ENCODE measurements around the gene SUGP2. TPM values are rescaled to one million over a fixed set of nuclear protein-coding genes. Genes with fewer than 3 reads are reported as not detected.
"Not testable (repeated sequence)": the region's sequence is repeated elsewhere in the genome, so short reads cannot be mapped to it uniquely, and the experiment has no call there.

The SUGP2 gene
- total RNA-seq, 1 donor from 2014 or later: 19.8 TPM

DNA sequence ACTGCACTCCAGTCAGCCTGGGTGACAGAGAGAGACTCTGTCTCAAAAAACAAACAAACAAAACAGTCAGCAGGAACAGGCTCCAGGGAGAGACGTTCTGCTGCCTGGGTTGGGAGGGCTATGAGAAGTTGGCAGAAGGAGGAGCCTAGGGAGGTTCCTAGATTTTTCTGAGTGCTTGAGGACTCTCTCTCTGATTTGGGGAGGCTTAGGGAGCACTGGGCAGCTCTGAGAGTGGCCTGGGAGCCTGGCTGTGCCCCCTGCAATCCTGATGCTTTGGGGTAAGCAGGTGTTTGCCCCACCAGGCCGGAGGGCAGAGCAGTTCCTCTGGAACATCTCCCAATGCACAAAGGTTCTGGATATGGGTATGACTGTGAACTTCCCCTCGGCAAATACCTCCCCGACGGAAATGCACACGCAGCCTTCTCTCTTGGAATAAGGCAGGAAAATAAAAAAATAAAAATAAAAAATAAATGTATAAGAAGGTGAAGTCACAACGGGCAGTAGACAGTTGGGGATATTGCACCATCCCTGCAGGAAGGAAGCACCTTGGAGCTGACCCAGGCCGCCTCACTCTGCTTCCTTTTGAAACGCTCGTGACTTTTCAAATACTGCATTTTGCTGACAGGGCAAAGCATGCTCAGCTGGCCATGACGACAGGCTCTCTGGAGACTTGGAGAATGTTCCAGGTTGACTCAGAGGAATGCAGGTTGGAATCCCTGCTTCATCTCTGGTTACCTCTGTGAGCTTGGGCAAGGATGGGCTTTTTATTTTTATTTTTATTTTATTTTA is 65.8 kb downstream of the SUGP2 start:
- H3K9ac ChIP-seq (ENCODE audit: low read depth in 1 of 3, low read length in 3 of 3): peak overlapping the region in 2 of 3 donors; percentile 6 to 60
- peaks cover 3 to 4% (median 3%) of the 10 kb centered on the region in 3 donors for H3K4me1 ChIP-seq (ENCODE audit: control insufficient read depth in 3 of 3, insufficient read depth in 3 of 3, low read length in 3 of 3)
- no peaks in the 10 kb centered on the region for H3K36me3 ChIP-seq (ENCODE audit: control insufficient read depth in 3 of 3, insufficient read depth in 3 of 3, low read length in 3 of 3)
- no peaks in the 10 kb centered on the region for H3K9me3 ChIP-seq (ENCODE audit: control insufficient read depth in 3 of 3, low read length in 3 of 3)
- H3K27me3 ChIP-seq (ENCODE audit: control insufficient read depth in 3 of 3, insufficient read depth in 3 of 3, low read length in 3 of 3): peaks cover 0 to 12% (median 10%) of the 10 kb centered on the region in 3 donors
- no peak overlapping the region for H3K4me3 ChIP-seq (ENCODE audit: low read length in 3 of 3)
- H3K27ac ChIP-seq (ENCODE audit: low read depth, low read length): peak overlapping the region; percentile 51

DNA sequence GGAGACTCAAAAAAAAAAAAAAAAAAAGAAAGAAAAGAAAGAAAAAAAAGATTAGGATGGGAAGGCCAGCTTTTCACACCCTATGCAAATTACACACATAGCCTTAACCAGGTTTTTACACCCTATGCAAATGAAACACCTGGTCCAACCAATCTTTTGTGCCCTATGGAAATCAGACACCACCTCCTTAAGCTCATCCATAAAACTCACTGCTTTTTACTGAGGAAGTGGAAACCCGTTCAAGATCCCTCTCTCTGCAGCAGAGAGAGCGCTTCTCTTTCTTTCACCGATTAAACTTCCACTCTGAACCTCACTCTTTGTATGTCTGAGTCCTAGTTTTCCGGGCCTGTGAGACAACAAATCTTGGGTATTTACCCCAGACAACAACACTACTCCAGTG is 67.0 kb downstream of the SUGP2 start:
- no peak overlapping the region for H3K4me3 ChIP-seq (ENCODE audit: low read length in 3 of 3)
- no peaks in the 10 kb centered on the region for H3K9me3 ChIP-seq (ENCODE audit: control insufficient read depth in 3 of 3, low read length in 3 of 3)
- H3K36me3 ChIP-seq (ENCODE audit: control insufficient read depth in 3 of 3, insufficient read depth in 3 of 3, low read length in 3 of 3): no peaks in the 10 kb centered on the region
- H3K27me3 ChIP-seq (ENCODE audit: control insufficient read depth in 3 of 3, insufficient read depth in 3 of 3, low read length in 3 of 3): peaks cover 9 to 23% (median 21%) of the 10 kb centered on the region in 3 donors
- H3K9ac ChIP-seq (ENCODE audit: low read depth in 1 of 3, low read length in 3 of 3): no peak overlapping the region
- H3K27ac ChIP-seq (ENCODE audit: low read depth, low read length): no peak overlapping the region
- H3K4me1 ChIP-seq (ENCODE audit: control insufficient read depth in 3 of 3, insufficient read depth in 3 of 3, low read length in 3 of 3): peaks cover 3 to 4% (median 3%) of the 10 kb centered on the region in 3 donors

DNA sequence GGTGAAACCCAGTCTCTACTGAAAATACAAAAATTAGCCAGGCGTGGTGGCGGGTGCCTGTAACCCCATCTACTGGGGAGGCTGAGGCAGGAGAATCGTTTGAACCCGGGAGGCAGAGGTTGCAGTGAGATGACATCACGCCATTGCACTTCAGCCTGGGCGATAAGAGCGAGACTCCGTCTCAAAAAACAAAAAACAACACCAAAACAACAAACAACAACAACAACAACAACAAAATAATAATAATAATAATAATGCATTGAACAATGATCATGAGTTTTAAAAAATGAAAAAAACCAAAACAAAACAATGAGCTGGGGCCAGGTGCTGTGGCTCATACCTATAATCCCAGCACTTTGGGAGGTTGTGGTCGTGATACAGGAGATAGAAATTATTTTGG is 69.2 kb downstream of the SUGP2 start:
- Histone ChIP-seq H3K9ac (ENCODE audit: low read depth in 1 of 3, low read length in 3 of 3) (no peak overlapping the region), H3K4me1 (ENCODE audit: control insufficient read depth in 3 of 3, insufficient read depth in 3 of 3, low read length in 3 of 3) (peaks cover 3 to 4% (median 3%) of the 10 kb centered on the region in 3 donors), H3K4me3 (ENCODE audit: low read length in 3 of 3) (no peak overlapping the region), H3K9me3 (ENCODE audit: control insufficient read depth in 3 of 3, low read length in 3 of 3) (no peaks in the 10 kb centered on the region), H3K27ac (ENCODE audit: low read depth, low read length) (no peak overlapping the region), H3K27me3 (ENCODE audit: control insufficient read depth in 3 of 3, insufficient read depth in 3 of 3, low read length in 3 of 3) (peaks cover 13 to 25% (median 21%) of the 10 kb centered on the region in 3 donors), H3K36me3 (ENCODE audit: control insufficient read depth in 3 of 3, insufficient read depth in 3 of 3, low read length in 3 of 3) (no peaks in the 10 kb centered on the region)

DNA sequence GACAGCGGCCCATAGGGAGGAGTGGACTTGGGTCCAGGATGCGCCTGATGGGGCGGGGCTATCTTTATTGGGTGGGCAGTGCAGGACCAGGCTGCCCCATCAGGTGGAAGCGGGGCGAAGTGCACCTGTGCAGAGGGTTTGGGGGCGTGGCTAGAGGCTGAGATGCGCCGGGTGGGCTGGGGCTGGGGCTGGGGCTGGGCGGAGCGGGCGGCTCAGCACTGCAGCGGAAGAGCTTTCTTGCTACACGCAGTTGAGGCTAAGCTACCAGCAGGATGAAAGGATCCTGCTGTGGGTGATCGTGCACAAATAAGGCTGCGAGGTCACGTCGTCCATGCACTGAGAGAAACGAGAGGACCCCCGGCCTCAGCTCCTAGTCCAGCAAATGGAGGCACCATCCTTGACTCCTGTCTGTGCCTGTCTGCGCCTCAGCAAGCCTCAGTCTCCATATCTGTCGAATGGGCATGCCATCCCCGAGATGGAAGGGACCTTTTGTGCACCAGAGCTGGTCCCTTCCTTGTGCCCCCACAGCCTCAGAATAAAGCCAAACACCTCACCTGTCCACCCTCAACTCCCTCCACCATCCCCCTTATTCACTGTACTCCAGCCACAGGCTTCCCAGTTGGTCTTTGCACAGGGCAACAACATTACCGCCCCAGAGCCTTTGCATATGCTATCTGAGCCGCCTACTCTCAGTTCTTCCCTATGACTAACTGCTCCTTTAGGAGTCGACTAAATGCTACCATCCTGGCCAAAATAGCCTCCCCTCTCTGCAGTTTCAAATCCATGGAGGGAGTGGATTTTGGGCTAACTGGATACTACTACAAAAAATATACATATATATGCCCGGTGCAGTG is 71.3 kb downstream of the SUGP2 start:
- H3K9me3 ChIP-seq (ENCODE audit: control insufficient read depth in 3 of 3, low read length in 3 of 3): no peaks in the 10 kb centered on the region
- H3K9ac ChIP-seq (ENCODE audit: low read depth in 1 of 3, low read length in 3 of 3): no peak overlapping the region
- no peaks in the 10 kb centered on the region for H3K36me3 ChIP-seq (ENCODE audit: control insufficient read depth in 3 of 3, insufficient read depth in 3 of 3, low read length in 3 of 3)
- peaks cover 16 to 25% (median 21%) of the 10 kb centered on the region in 3 donors for H3K27me3 ChIP-seq (ENCODE audit: control insufficient read depth in 3 of 3, insufficient read depth in 3 of 3, low read length in 3 of 3)
- H3K4me1 ChIP-seq (ENCODE audit: control insufficient read depth in 3 of 3, insufficient read depth in 3 of 3, low read length in 3 of 3): peaks cover 0 to 1% (median 0%) of the 10 kb centered on the region in 3 donors
- no peak overlapping the region for H3K4me3 ChIP-seq (ENCODE audit: low read length in 3 of 3)
- no peak overlapping the region for H3K27ac ChIP-seq (ENCODE audit: low read depth, low read length)

DNA sequence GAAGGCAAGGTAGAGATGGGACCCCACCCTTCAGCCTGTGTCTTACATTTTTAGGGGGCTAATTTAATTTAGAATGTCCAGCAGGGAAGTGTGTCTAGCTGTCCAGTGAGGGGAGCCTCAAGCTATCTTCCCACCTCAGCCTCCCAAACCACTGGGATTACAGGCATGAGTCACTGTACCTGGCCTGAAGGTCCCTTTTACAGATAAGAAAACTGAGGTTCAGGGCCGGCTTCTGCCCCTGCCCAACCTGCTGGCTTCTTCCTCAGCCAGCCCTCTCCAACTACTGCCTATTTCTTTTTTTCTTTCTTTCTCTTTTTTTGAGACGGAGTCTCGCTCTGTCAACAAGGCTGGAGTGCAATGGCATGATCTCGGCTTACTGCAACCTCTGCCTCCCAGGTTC is 72.9 kb downstream of the SUGP2 start:
- H3K4me1 ChIP-seq (ENCODE audit: control insufficient read depth in 3 of 3, insufficient read depth in 3 of 3, low read length in 3 of 3): peaks cover 0 to 3% (median 0%) of the 10 kb centered on the region in 3 donors
- H3K27me3 ChIP-seq (ENCODE audit: control insufficient read depth in 3 of 3, insufficient read depth in 3 of 3, low read length in 3 of 3): peaks cover 16 to 25% (median 21%) of the 10 kb centered on the region in 3 donors
- H3K4me3 ChIP-seq (ENCODE audit: low read length in 3 of 3): no peak overlapping the region
- no peaks in the 10 kb centered on the region for H3K36me3 ChIP-seq (ENCODE audit: control insufficient read depth in 3 of 3, insufficient read depth in 3 of 3, low read length in 3 of 3)
- H3K9ac ChIP-seq (ENCODE audit: low read depth in 1 of 3, low read length in 3 of 3): no peak overlapping the region
- no peak overlapping the region for H3K27ac ChIP-seq (ENCODE audit: low read depth, low read length)
- H3K9me3 ChIP-seq (ENCODE audit: control insufficient read depth in 3 of 3, low read length in 3 of 3): no peaks in the 10 kb centered on the region

DNA sequence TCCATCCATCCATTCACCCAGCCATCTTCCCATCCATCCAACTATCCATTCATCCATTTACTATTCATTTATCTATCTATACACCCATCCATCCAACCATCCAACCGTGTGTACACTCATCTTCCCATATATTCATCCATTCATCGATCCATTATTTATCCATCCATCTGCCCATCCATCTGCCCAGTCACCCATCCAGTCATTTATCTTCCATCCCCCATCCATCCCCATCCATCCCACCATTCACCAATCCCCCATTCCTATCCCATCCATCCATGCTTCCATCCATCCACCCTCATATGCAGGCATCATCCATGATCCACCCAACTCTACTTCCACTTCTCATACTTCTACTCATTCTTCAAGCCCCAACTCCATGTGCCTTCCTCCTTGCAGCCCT is 78.3 kb downstream of the SUGP2 start:
- no peaks in the 10 kb centered on the region for H3K36me3 ChIP-seq (ENCODE audit: control insufficient read depth in 3 of 3, insufficient read depth in 3 of 3, low read length in 3 of 3)
- no peak overlapping the region for H3K9ac ChIP-seq (ENCODE audit: low read depth in 1 of 3, low read length in 3 of 3)
- peaks cover 0 to 8% (median 3%) of the 10 kb centered on the region in 3 donors for H3K4me1 ChIP-seq (ENCODE audit: control insufficient read depth in 3 of 3, insufficient read depth in 3 of 3, low read length in 3 of 3)
- peaks cover 0 to 2% (median 0%) of the 10 kb centered on the region in 3 donors for H3K27me3 ChIP-seq (ENCODE audit: control insufficient read depth in 3 of 3, insufficient read depth in 3 of 3, low read length in 3 of 3)
- no peak overlapping the region for H3K4me3 ChIP-seq (ENCODE audit: low read length in 3 of 3)
- no peak overlapping the region for H3K27ac ChIP-seq (ENCODE audit: low read depth, low read length)
- no peaks in the 10 kb centered on the region for H3K9me3 ChIP-seq (ENCODE audit: control insufficient read depth in 3 of 3, low read length in 3 of 3)

DNA sequence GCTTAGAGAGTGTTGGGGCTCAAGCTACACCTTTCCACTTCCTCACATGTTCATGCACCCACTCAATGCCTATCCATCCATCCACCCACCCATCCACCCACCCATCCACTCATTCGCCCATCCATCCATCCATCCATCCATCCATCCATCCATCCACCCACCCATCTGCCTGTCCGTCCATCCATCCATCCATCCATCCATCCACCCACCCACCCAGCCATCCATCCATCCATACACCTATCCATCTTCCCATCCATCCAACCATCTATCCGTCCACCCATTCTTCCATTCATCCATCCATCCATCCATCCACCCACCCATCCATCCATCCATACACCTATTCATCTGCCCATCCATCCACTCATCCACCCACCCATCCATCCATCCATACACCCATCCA is 79.2 kb downstream of the SUGP2 start:
- H3K4me1 ChIP-seq (ENCODE audit: control insufficient read depth in 3 of 3, insufficient read depth in 3 of 3, low read length in 3 of 3): peaks cover 0 to 8% (median 3%) of the 10 kb centered on the region in 3 donors
- peaks cover 0 to 2% (median 0%) of the 10 kb centered on the region in 3 donors for H3K27me3 ChIP-seq (ENCODE audit: control insufficient read depth in 3 of 3, insufficient read depth in 3 of 3, low read length in 3 of 3)
- H3K4me3 ChIP-seq (ENCODE audit: low read length in 3 of 3): no peak overlapping the region
- H3K9me3 ChIP-seq (ENCODE audit: control insufficient read depth in 3 of 3, low read length in 3 of 3): no peaks in the 10 kb centered on the region
- H3K36me3 ChIP-seq (ENCODE audit: control insufficient read depth in 3 of 3, insufficient read depth in 3 of 3, low read length in 3 of 3): no peaks in the 10 kb centered on the region
- no peak overlapping the region for H3K9ac ChIP-seq (ENCODE audit: low read depth in 1 of 3, low read length in 3 of 3)
- H3K27ac ChIP-seq (ENCODE audit: low read depth, low read length): no peak overlapping the region

DNA sequence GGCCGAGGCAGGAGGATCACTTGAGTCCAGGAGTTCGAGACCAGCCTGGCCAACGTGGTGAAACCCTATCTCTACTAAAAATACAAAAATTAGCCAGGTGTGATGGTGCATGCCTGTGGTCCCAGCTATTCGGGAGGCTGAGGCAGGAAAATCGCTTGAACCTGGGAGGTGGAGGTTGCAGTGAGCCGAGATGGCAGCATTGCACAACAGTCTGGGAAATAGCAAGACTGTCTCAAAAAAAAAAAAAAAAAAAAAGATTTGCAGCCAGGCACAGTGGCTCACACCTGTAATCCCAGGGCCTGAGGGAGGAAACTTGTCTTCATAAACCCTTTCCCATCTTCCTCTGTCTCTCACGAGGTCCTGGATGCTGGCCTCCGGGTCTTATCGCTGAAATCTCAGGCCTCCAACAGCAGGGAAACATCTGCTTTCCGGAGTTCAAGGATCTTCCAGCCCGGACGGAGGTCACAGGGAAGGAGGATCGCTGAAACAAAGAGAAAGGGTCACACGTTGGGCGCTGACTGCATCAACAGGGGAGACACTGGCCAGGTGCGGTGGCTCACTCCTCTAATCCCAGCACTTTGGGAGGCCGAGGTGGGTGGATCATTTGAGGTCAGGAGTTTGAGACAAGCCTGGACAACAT is 80.8 kb downstream of the SUGP2 start:
- not testable (repeated sequence) for H3K4me1 ChIP-seq (ENCODE audit: control insufficient read depth in 3 of 3, insufficient read depth in 3 of 3, low read length in 3 of 3); H3K36me3 ChIP-seq (ENCODE audit: control insufficient read depth in 3 of 3, insufficient read depth in 3 of 3, low read length in 3 of 3); H3K27ac ChIP-seq (ENCODE audit: low read depth, low read length); H3K9me3 ChIP-seq (ENCODE audit: control insufficient read depth in 3 of 3, low read length in 3 of 3); H3K27me3 ChIP-seq (ENCODE audit: control insufficient read depth in 3 of 3, insufficient read depth in 3 of 3, low read length in 3 of 3); H3K9ac ChIP-seq (ENCODE audit: low read depth in 1 of 3, low read length in 3 of 3); H3K4me3 ChIP-seq (ENCODE audit: low read length in 3 of 3)

DNA sequence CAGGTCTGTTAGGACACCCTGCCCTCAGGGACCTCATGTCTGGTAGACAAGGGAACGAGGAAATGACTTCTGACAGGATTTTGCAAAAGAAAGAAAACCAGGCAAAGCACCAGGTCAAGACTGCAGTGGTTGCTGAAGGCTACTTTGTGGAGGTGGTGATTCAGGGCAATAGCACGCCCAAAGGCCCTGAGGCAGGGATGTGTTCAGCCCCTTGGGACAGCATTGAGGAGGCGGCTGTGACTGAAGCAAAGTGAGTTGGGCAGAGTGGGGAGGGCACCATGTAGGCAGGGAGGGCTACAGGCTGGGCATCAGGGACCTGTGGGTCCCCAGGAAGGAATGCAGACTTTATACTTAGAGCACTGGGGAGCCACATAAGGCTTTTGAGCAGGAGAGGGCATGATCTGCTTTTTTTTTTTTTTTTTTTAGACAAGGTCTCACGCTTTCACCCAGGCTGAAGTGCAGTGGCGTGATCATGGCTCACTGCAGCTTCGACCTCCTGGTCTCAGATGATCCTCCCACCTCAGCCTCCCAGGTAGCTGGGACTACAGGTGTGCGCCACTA is 81.5 kb downstream of the SUGP2 start:
- Histone ChIP-seq H3K27me3 (ENCODE audit: control insufficient read depth in 3 of 3, insufficient read depth in 3 of 3, low read length in 3 of 3) (no peaks in the 10 kb centered on the region), H3K9me3 (ENCODE audit: control insufficient read depth in 3 of 3, low read length in 3 of 3) (no peaks in the 10 kb centered on the region), H3K36me3 (ENCODE audit: control insufficient read depth in 3 of 3, insufficient read depth in 3 of 3, low read length in 3 of 3) (peaks cover 0 to 6% (median 4%) of the 10 kb centered on the region in 3 donors), H3K4me3 (ENCODE audit: low read length in 3 of 3) (no peak overlapping the region), H3K4me1 (ENCODE audit: control insufficient read depth in 3 of 3, insufficient read depth in 3 of 3, low read length in 3 of 3) (peaks cover 0 to 5% (median 3%) of the 10 kb centered on the region in 3 donors), H3K27ac (ENCODE audit: low read depth, low read length) (no peak overlapping the region), H3K9ac (ENCODE audit: low read depth in 1 of 3, low read length in 3 of 3) (no peak overlapping the region)

Data from skeletal muscle tissue (tissue), 4 donors.